ENCODE measurements around the gene TSPAN18.

GRCh38 chr11:44941259-44942021 lies 214.7 kb downstream of the TSPAN18 start:
- no peak for TF ChIP-seq CTCF (IDR thresholded peaks at IDR 0.05; ENCODE audit: low read depth, low read length)
- no peak for TF ChIP-seq EZH2phosphoT487 (IDR thresholded peaks at IDR 0.05; ENCODE audit: low read depth)

All from OCI-LY3 (cell line).